GM12878 (cell line): ENCODE measurements around the gene ANKRD33B. TPM values are rescaled to one million over a fixed set of nuclear protein-coding genes. Genes with fewer than 3 reads are reported as not detected.
A peak's percentile ranks its signal among the peaks of the same experiment; 100 is the strongest.

Experiments used
- ATAC-seq: fragments of 200-7000 bp; cut with Tn5 transposase; 3 replicates; pipeline ENCODE4 v1.9.1; 2020; ENCODE audit warnings: mild to moderate bottlenecking, moderate library complexity
- BruUV-seq: library from RNA; stranded (reverse); fragments of 400-500 nt; replicated peaks from 2 replicates; lab custom pipeline; 2021; lab: Mats Ljungman, UMichigan
- CTCF ChIA-PET: fragments of 300-600 bp; sonication (Branson Sonifier 250); formaldehyde crosslinking; extraction: SDS; loops from one replicate; lab custom pipeline; 2021; ENCODE audit warnings: inconsistent platforms; lab: Yijun Ruan, JAX
- POLR2A ChIA-PET: fragments of 350-600 bp; formaldehyde crosslinking; extraction: SDS; loops from one replicate; lab custom pipeline; 2021; ENCODE audit warnings: inconsistent platforms; lab: Charles Lee
- RAD21 ChIA-PET: fragments of 300-600 bp; sonication (Branson Sonifier 250); formaldehyde crosslinking; loops from one replicate; lab custom pipeline; 2023; ENCODE audit warnings: antibody characterized with exemption; ENCODE audit not compliant: unreplicated experiment; lab: Charles Lee
- SMC1A ChIA-PET: fragments of 300-600 bp; sonication (Branson Sonifier 250); formaldehyde crosslinking; loops from one replicate; lab custom pipeline; 2023; ENCODE audit not compliant: unreplicated experiment, uncharacterized antibody; lab: Charles Lee
- DNase-seq: peaks from one replicate; pipeline ENCODE4 v3.0.0-alpha.2; 2011; ENCODE audit warnings: low read depth, low spot score
- FAIRE-seq: peaks from 3 replicates; lab custom pipeline; 2011; peaks lifted over from hg19 to GRCh38; lab: Jason Lieb, UNC
- H2AFZ ChIP-seq: 2 replicates; pipeline ENCODE4 v1.6.0; 2011; ENCODE audit warnings: low read depth, low read length, control low read depth; ENCODE audit not compliant: control insufficient read depth
- H3K27ac ChIP-seq: 2 replicates; pipeline ENCODE4 v1.5.1; 2011; ENCODE audit warnings: control low read depth; ENCODE audit not compliant: control insufficient read depth, insufficient read depth
- H3K27me3 ChIP-seq, 2 experiments: replicated peaks in 1 of 2; 2 replicates each; pipeline versions ENCODE4 v1.6.0 to v1.6.1; 2011; ENCODE audit warnings: low read length in 1 of 2; ENCODE audit not compliant: control insufficient read depth in 2 of 2, insufficient read depth in 2 of 2
- H3K36me3 ChIP-seq, 2 experiments: 2 replicates each; pipeline ENCODE4 v1.5.1; 2011; ENCODE audit warnings: low read length in 1 of 2; ENCODE audit not compliant: control insufficient read depth in 2 of 2, insufficient read depth in 2 of 2
- H3K4me1 ChIP-seq: 2 replicates; pipeline ENCODE4 v1.6.1; 2011; ENCODE audit warnings: mild to moderate bottlenecking, low read length, moderate library complexity, mixed read lengths; ENCODE audit not compliant: control insufficient read depth, insufficient read depth
- H3K4me2 ChIP-seq: 2 replicates; pipeline ENCODE4 v1.6.0; 2011; ENCODE audit warnings: control low read depth; ENCODE audit not compliant: control insufficient read depth, insufficient read depth
- H3K4me3 ChIP-seq: fragments of 200-600 bp; sonication (generic); 2 replicates; pipeline ENCODE4 v1.5.1; 2016
- H3K79me2 ChIP-seq: 2 replicates; pipeline ENCODE4 v1.6.0; 2011; ENCODE audit warnings: low read length; ENCODE audit not compliant: control insufficient read depth, insufficient read depth
- H3K9ac ChIP-seq: 2 replicates; pipeline ENCODE4 v1.8.0; 2011; ENCODE audit warnings: low read length, control low read depth, mixed read lengths; ENCODE audit not compliant: control insufficient read depth, insufficient read depth
- H3K9me3 ChIP-seq: replicated peaks from 3 replicates; pipeline ENCODE4 v1.5.1; 2011; ENCODE audit warnings: mild to moderate bottlenecking, low read length; ENCODE audit not compliant: control insufficient read depth, insufficient read depth
- H4K20me1 ChIP-seq: 2 replicates; pipeline ENCODE4 v1.6.0; 2011; ENCODE audit not compliant: control insufficient read depth, insufficient read depth
- EP300 ChIP-seq, 2 experiments: fragments of 150-350 bp in 1 of 2; IDR thresholded peaks; 2 replicates each; pipeline ENCODE4 v1.6.1; 2011 to 2012; ENCODE audit warnings: low read depth in 2 of 2, low read length in 2 of 2, borderline replicate concordance in 1 of 2, improper control_type of control experiment in 1 of 2, inconsistent platforms in 1 of 2; ENCODE audit not compliant: control insufficient read depth in 1 of 2
- GATAD2B ChIP-seq: fragments of 450-650 bp; conservative IDR thresholded peaks from 2 replicates; pipeline ENCODE4 v1.6.1; 2017; ENCODE audit warnings: low read depth, mild to moderate bottlenecking, moderate library complexity
- IKZF2 ChIP-seq, 2 experiments: fragments of 450-650 bp; IDR thresholded peaks; 2 replicates each; pipeline ENCODE4 v1.6.1; 2017; ENCODE audit warnings: mild to moderate bottlenecking in 2 of 2, moderate library complexity in 2 of 2
- MLLT1 ChIP-seq: fragments of 450-650 bp; IDR thresholded peaks from 2 replicates; pipeline ENCODE4 v1.6.1; 2016; ENCODE audit warnings: mild to moderate bottlenecking
- RELA ChIP-seq: fragments of 450-650 bp; IDR thresholded peaks from 2 replicates; pipeline ENCODE4 v1.8.0; 2014; ENCODE audit warnings: borderline replicate concordance; ENCODE audit not compliant: partially characterized antibody
- ZNF217 ChIP-seq: fragments of 450-650 bp; IDR thresholded peaks from 2 replicates; pipeline ENCODE4 v1.6.1; 2017; ENCODE audit warnings: antibody characterized with exemption, mild to moderate bottlenecking
- WGBS: methylation state at CpG from one replicate; pipeline ENCODE4 v1.1.6; 2016; ENCODE audit warnings: low lambda C conversion rate; ENCODE audit not compliant: insufficient replicate concordance, insufficient coverage; ENCODE audit errors: missing lambda C conversion rate; 5-methylcytosine and 5-hydroxymethylcytosine counted together
- in situ Hi-C: fragments of 300-500 bp; cut with MboI; formaldehyde crosslinking; loops from 9 replicates; pipeline ENCODE4 v1.14.3; 2018; ENCODE audit warnings: mixed read lengths
- intact Hi-C: fragments of 100-400 bp; cut with micrococcal nuclease; formaldehyde crosslinking; loops from one replicate; pipeline ENCODE4 v1.14.2; 2022; ENCODE audit not compliant: unreplicated experiment
- polyA plus RNA-seq, 11 experiments: library from polyadenylated mRNA; depleted of rRNA in 4 of 11; unstranded in 6 of 11; stranded (reverse) in 5 of 11; fragments of >200 nt; fragmentation: Nextera tagmentation in 4 of 11; fragmentation: Illumina TruSeq in 1 of 11; extraction: Ambion mirVana in 4 of 11; extraction: Trizol in 1 of 11; gene quantifications; 1 replicate in 1 of 11; 2 replicates in 10 of 11; pipeline versions ENCODE4 v1.2.1 to v1.2.3, GENCODE V29; 2011 to 2016; ENCODE audit warnings: inconsistent platforms in 2 of 11, missing spikeins in 2 of 11, low read depth in 1 of 11
- total RNA-seq, 4 experiments: library from RNA; depleted of rRNA in 3 of 4; stranded (reverse); fragments of >200 nt in 3 of 4; fragmentation: Illumina TruSeq in 1 of 4; extraction: Trizol in 1 of 4; gene quantifications; 2 replicates each; pipeline versions ENCODE4 v1.2.1 to v1.2.3, GENCODE V29; 2013 to 2021

Gene ANKRD33B
- total and polyA plus RNA-seq, 10 of the 15 experiments (the other 5 are each of a cell fraction or from before 2014, with no cell fraction given) = 4.9 to 61.6 (median 15.6) TPM

DNA sequence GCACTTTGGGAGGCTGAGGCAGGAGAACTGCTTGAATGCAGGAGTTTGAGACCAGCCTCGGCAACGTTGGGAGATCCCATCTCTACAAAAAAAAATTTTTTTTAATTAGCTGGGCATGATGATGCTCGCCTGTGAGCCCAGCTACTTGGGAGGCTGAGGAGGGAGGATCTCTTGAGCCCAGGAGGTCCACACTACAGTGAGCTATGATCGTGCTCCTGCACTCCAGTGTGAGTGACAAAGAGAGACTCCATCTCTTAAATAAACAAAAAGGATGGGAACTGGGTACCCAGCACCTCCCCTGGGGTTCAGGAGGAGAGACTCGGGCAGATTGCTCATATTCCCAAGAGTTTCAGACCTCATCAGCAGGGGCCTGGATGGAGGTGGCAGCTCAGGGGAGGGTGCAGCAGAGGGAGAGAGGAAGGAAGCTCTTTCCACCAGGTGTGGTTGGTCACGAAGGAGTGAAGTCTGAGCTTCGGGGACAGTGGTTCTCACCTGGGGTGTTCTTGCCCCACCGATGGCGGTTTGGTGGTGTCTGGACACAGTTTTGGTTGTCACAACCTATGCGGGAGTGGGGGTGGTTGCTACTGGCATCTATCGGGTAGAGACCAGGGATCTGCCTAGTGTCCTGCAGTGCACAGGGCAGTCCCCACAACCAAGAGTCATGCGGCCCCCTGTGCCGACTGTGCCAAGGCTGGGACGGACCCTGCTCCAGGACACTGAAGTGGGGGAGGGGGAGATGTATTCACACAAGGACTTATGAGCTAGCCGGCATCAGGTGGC is 72.7 kb downstream of the ANKRD33B start:
- no peak overlapping the region for H2AFZ ChIP-seq
- no peak for ATAC-seq
- H3K4me1 ChIP-seq = peaks cover 47% of the 10 kb centered on the region
- H3K4me3 ChIP-seq = peak overlapping the region; percentile 51; the same call in 1 of the 2 replicates
- H3K27ac ChIP-seq = peak overlapping the region; percentile 93
- intact Hi-C loops = no loop called here
- TF ChIP-seq MLLT1 (0 out of 2 replicates have a peak, but pooled peaks have one; percentile 43), IKZF2 (IDR thresholded peaks at IDR 0.05) (0 out of 4 replicates have a peak, but pooled peaks of 1 of the 2 experiments have one; percentile 44), ZNF217 (0 out of 2 replicates have a peak, but pooled peaks have one; percentile 34), GATAD2B (0 out of 2 replicates have a peak, but pooled peaks have one; percentile 24), RELA (no peak), EP300 (IDR thresholded peaks at IDR 0.05; ENCODE audit: borderline replicate concordance in 1 of 2, control insufficient read depth in 1 of 2, low read depth in 2 of 2, low read length in 2 of 2) (peak in 1 of 2 experiments; percentile 44; a peak in 1 of 4 replicates)
- H3K36me3 ChIP-seq = peaks cover 20 to 21% of the 10 kb centered on the region in 2 experiments
- H3K79me2 ChIP-seq = peaks cover 65% of the 10 kb centered on the region
- POLR2A ChIA-PET = interaction anchor here (0.8 to 4.6 kb wide), 6 partner anchors 9 to 79 kb away, joined by 3 to 21 read pairs (median 4); no protein-coding TSS in a partner anchor
- H3K4me2 ChIP-seq = peak overlapping the region; percentile 69
- no peak for FAIRE-seq
- no peaks in the 10 kb centered on the region for H4K20me1 ChIP-seq
- in situ Hi-C loops = no loop called here
- no peaks in the 10 kb centered on the region for H3K27me3 ChIP-seq
- WGBS = 46% methylated on average over 15 of the region's 15 CpGs
- peaks cover 8% of the 10 kb centered on the region; the same call in 2 of the 3 replicates for H3K9me3 ChIP-seq
- TSS peak; percentile 4 for BruUV-seq
- DNase-seq = no peak
- RAD21 ChIA-PET = interaction anchor here (0.6 to 6.7 kb wide), 10 partner anchors 9 to 184 kb away, joined by 3 to 93 read pairs (median 4); no protein-coding TSS in a partner anchor
- peak overlapping the region; percentile 79 for H3K9ac ChIP-seq
- CTCF ChIA-PET = interaction anchor here (0.8 to 5.2 kb wide), 6 partner anchors 8 to 184 kb away, joined by 3 to 34 read pairs (median 4); no protein-coding TSS in a partner anchor
- SMC1A ChIA-PET = interaction anchor here (0.9 to 6.5 kb wide), 9 partner anchors 10 to 185 kb away, joined by 3 to 90 read pairs (median 5); no protein-coding TSS in a partner anchor
